HG03565 (cell line): ENCODE data around the gene FUT8.
"Not testable (repeated sequence)": the region's sequence is repeated elsewhere in the genome, so short reads cannot be mapped to it uniquely, and the experiment has no call there.

Source experiments
- ATAC-seq: cut with Tn5 transposase; IDR thresholded peaks from one replicate; pipeline ENCODE4 v1.9.1; 2021; ENCODE audit warnings: mild to moderate bottlenecking, moderate library complexity; ENCODE audit not compliant: unreplicated experiment

Gene FUT8

GRCh38 chr14:65446159-65446558 is 33.6 kb downstream of the FUT8 start:
- no peak for ATAC-seq

GRCh38 chr14:65449647-65450046 is 37.1 kb downstream of the FUT8 start:
- no peak for ATAC-seq

- ATAC-seq: no peak
Measured at GRCh38 chr14:65453807-65454480, 41.4 kb downstream of the FUT8 start.

DNA sequence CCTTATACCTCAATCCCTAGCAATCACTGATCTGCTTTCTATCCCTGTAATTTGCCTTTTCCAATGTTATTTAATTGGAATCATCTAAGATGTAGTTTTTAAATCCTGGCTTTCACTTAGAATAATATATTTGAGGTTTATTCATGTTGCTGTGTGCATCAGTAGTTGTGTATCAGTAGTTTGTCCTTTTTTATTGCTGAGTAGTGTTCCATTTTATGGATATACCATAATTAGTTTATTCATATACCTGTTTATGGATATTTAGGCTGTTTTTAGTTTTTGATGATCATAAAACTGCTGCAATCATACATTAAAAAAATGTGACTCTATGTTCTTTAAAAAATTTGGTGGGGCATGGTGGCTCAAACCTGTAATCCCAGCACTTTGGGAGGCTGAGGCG is 43.7 kb downstream of the FUT8 start:
- ATAC-seq: no peak

DNA sequence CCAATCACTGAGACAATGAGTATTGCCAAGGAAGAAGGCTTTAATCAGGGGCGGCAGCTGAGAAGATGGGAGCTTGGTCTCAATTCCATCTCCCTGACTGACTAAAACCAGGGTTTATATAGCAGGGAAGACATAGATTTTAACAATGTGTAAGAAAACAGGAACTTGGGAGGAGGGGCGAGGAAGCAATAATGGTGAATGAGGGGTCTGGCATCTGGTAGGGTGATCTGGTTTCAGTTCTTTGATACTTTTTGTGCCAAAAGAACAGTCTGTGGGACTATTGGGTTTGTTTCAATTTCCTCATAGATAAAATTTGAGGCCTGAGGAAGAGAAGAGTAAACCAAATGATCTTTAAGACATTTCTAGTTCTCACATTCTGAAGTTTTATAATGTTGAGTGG is 49.2 kb downstream of the FUT8 start:
- ATAC-seq: peak; percentile 4

DNA sequence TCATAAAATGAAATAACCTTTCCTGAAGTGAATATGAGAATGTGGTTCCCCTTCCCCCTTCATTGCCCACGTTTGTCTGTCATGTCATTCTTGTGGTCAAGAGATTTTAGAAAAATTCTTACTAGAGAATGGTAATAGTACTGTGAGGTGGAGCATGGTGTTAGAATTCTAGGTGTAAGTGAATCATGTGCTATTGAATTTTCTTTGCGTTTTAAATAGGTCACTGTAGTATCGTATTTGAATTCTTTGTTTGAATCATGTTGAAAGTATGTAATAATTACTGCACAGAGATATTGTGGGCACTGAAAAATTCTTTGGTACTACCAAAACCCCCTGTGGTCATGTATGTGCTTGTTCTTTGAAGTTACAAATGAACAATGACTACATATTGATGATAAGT is 49.9 kb downstream of the FUT8 start:
- ATAC-seq: peak; percentile 73

- no peak for ATAC-seq
Measured at GRCh38 chr14:65465584-65465983, 53.1 kb downstream of the FUT8 start.

DNA sequence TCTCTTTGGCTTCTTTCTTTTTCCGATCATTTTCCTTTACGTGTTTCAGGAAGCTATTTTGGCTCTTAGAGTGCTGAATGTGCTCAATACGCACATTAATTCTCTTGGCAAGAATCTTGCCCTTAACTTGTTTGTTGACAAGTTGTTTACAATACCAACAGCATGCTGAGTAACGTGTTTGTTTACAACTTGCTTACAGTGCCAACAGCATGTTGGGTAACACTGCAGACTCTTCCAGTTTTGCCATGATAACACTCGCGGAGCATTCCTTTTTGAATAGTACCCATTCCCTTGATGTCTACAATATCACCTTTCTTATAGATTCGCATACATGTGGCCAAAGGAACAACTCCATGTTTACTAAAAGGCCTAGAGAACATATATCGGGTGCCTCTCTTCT is 55.4 kb downstream of the FUT8 start:
- not testable (repeated sequence) for ATAC-seq

GRCh38 chr14:65469903-65470302 is 57.4 kb downstream of the FUT8 start:
- no peak for ATAC-seq

GRCh38 chr14:65470404-65470880 is 57.9 kb downstream of the FUT8 start:
- ATAC-seq: no peak

DNA sequence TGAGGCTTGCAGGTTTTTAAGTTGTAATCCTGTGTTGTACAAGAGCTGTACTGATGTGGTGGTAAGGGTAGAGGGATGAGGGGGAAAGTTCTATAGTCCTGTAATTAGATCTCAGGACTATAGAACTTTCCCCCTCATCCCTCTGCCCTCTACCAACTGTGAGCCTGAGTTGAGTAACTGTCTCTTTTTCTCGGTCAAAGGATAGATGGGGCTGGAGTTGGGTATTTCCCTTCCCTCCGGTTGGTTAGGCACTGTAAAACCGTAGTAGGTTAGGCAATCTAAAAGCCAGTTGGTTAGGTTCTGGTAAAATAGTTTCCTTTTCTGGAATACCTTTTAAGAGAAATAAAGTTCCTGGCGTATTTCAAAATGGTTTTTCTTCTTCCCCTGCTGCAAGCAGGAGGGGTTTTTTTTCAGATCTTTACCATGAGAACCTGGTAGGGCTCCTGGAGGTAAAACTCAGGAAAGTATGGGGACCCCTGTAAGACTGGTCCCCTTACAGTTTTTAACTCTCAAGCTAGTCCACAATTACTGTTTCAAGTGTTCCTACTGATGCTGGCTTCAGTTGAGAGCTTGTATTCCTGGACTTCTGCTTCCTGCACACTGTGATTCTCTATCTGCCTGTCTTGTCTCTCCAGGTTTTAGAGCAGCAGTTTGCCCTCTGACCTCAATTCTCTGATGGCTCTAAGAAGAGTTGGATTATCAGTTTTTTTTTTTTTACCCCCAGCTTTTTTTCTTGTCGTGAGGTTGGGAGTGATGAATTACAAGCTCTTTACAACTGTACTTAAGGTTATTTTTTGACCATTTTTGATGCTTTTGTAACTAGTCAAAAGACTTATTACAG is 58.7 kb downstream of the FUT8 start:
- ATAC-seq: no peak

DNA sequence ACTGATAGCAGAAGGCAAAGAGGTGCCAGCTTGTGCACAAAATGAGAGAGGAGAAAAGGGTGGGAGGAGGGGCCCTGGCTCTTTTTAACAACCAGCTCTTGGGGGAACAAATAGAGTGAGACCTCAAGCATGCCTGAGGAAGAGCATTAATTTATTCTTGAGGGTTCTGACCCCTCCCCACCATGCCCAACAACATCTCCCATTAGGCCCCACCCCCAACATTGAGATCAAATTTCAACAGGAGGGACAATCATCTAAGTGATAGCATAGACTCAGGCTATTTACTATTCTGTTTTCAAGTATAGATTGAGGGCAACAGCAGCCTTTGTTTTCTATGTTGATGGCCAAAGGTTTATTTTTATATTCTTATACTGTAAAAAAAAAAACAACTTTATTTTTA is 59.7 kb downstream of the FUT8 start:
- ATAC-seq: no peak

GRCh38 chr14:65476273-65476941 is 63.9 kb downstream of the FUT8 start:
- peak; percentile 72 for ATAC-seq

- peak; percentile 14 for ATAC-seq
Measured at GRCh38 chr14:65476942-65477318, 64.4 kb downstream of the FUT8 start.

DNA sequence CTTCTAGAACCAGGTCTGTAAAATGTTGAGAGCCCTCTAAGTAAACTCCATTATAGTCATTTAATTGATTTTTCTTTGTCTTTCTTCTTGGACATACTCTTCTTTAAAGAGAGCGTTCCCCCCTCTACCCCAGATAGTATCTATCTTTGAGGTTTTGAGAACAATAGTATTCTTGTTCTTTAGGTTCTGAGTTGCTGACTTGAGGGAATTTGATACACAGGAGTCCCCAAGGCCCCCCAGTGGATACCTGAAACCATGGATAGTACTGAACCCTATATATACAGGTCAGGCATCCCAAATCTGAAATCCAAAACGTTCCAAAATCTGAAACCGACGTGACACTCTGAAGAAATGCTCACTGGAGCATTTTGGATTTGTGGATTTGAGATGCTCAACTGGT is 65.5 kb downstream of the FUT8 start:
- ATAC-seq: no peak

GRCh38 chr14:65478596-65478995 is 66.1 kb downstream of the FUT8 start:
- ATAC-seq: no peak

DNA sequence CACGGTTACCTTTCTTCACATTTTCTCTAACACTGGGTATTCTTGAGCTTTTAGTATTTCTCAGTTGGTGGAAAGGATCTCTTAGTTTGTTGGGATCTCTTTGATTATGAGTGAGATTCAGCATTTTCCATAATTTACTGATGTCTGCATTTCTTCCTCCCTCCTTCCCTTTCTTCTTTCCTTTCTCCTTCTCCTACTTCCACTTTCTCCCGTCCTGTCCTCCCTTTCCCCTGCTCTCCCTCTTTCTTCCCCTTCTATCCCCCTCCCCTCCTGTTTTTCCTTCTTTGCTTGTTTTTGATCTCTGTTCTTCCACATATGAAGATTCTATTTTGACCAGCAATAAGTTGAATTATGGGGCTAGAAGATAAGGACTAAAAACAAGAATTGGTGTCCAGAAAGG is 66.9 kb downstream of the FUT8 start:
- ATAC-seq: no peak

- no peak for ATAC-seq
Measured at GRCh38 chr14:65482757-65483438, 70.4 kb downstream of the FUT8 start.

DNA sequence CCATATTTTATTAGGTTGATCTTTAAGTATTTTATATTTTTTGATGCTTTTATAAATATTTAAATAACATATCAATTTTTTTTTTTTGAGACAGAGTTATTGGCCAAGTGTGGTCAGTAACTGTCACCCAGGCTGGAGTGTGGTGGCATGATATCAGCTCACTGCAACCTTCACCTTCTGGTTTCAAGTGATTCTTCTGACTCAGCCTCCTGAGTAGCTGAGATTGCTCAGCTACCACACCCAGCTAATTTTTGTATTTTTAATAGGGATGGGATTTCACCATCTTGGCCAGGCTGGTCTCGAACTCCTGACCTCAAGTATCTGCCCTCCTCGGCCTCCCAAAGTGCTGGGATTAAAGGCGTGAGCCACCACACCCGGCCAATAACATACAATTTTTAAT is 71.1 kb downstream of the FUT8 start:
- ATAC-seq: no peak

GRCh38 chr14:65485516-65485915 is 73.0 kb downstream of the FUT8 start:
- ATAC-seq: no peak

GRCh38 chr14:65486863-65487262 is 74.3 kb downstream of the FUT8 start:
- ATAC-seq: no peak
